Measurements from ENCODE around the gene BTD. TPM values are rescaled to one million over a fixed set of nuclear protein-coding genes. Genes with fewer than 3 reads are reported as not detected.

Gene BTD
- total RNA-seq, 4 donors from 2014 or later = 44.3 to 87.6 (median 58.7) TPM

- TF ChIP-seq CTCF (IDR thresholded peaks at IDR 0.05; ENCODE audit: low read depth) = no peak
Observed at GRCh38 chr3:15628967-15629366, 27.4 kb downstream of the BTD start.

DNA sequence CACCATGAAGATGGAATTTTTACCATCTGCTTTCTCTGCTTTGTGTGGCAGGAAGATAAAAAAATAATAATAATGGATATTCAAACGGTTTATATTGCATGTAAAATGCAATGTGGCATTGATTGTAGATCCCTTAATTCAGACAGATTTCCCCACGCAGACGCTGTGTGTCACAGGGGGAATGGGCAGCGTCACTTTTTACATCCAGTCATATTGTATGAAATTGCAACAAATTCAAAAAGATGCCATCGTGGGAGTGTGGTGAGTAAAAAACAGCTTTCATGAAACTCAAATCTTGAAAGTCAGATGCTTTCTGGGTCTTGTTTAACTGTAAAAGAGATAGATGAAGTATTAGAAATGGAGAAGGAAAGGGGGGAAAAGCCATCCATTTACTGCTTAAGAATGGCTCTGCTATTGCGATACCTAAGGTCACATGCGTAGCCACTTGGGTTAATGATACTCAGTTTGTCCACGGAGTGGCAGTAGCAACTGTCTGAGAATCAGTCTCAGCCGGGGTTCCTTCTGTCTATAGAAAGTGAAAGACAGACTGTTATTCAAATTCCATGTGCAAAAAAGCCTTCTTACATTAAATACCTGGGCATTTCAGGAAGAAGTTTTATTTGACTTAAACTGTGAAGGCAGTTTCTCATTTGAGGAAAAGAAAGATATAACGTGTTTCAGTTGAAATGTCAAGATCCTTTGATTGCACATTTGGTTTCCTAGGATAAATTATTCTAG lies 28.5 kb downstream of the BTD start:
- no peak for TF ChIP-seq CTCF (IDR thresholded peaks at IDR 0.05; ENCODE audit: low read depth)

DNA sequence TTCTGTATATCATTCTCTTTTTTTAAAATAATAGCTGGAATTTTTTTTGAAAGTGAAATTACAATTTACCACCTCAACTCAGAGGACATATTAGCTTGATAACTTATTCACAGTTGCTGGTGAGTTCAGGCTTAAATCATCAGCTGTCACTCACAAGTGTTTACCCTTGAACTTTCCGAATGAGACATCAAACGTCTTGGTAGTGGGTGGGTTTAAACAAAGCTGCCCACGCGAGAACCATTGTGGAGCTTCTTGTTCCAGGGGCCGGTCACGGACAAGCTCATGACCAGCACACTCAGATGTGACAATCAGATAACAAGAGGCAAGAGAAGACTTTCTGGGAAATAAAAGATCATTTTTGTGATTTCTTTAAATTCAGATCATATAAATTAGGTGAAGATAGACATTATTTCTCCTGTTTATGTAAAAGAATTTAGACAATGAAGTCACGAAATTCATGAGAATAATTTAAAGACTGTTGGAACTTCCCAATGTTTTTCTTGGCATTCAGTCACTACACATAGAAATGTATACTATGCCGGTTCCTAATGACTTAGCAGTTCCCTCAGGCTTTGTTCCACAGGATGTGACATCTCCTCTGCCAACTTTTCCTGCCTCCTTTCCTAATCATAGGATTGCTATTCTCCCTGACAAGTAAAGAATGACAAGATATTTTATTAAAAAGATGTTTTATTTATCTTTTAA lies 29.3 kb downstream of the BTD start:
- TF ChIP-seq CTCF (IDR thresholded peaks at IDR 0.05; ENCODE audit: low read depth) = no peak

DNA sequence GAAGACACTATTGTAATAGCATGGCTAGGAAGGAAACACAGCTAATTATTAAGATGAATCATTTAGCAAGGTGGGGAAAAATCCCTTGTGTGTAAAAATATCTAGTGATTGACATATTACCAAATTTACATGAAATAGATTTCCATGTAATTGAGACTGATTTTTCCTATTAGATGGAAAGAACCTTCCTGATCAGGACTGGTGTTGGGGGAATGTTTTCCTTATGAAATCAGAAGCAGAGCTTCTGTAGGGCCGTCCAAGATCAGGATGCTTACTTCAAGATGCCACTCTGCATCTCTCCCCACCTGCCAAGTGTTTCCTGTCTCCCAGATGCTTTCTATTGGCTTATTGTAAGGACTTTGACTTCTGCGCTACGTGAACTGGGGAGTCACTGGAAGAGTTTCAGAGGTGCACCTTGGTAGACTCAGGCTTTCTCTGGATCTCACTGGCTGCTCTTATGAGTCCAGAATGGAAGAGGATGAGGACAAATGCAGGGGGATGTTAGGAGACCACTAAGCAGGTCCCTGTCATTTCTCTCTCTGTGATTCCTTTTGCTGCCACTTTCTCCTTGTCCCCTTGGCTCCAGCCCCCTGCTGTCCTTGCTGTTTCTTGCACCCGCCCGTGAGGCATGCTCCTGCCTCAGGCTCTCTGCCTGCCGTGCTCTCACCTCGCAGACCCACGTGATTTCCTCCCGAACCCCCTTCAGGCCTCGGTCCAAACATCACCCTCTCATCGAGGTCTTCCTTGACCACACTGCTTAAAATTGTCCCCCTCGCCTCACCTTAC lies 30.1 kb downstream of the BTD start:
- TF ChIP-seq CTCF (IDR thresholded peaks at IDR 0.05; ENCODE audit: low read depth) = no peak

GRCh38 chr3:15632212-15632580 lies 30.7 kb downstream of the BTD start:
- no peak for TF ChIP-seq CTCF (IDR thresholded peaks at IDR 0.05; ENCODE audit: low read depth)

DNA sequence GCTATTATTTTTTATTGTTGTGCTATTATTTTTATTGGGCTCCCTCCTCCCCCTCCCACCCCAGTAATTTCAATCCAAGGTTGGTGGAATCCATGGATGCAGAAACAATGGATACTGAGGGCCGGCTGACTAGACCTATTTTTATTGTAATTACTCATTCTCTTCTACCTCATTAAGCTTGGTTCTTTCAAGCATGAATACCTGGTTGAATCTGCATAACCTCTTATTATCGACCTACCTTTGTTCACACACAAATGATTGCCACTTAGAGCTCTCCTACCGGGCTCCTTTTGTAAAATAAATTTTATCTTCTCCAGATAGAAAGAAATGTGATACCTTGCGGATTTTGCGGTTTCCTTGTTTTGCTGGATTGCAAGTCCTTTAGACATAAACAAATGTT lies 31.6 kb downstream of the BTD start:
- TF ChIP-seq CTCF (IDR thresholded peaks at IDR 0.05; ENCODE audit: low read depth) = no peak

Data from subcutaneous adipose tissue (tissue), 4 donors.